Upper lobe of right lung (tissue), 1 donor: Measurements from ENCODE around the gene JAZF1. TPM values are rescaled to one million over a fixed set of nuclear protein-coding genes. Genes with fewer than 3 reads are reported as not detected.

ENCODE experiments used
- ATAC-seq: fragments of 200-7000 bp; cut with Tn5 transposase; one replicate; pipeline ENCODE4 v1.9.1; 2020; ENCODE audit warnings: mild to moderate bottlenecking, moderate library complexity
- DNase-seq: peaks from one replicate; pipeline ENCODE4 v3.0.0-alpha.2; 2020
- H3K27ac ChIP-seq: fragments of 200-600 bp; one replicate; pipeline ENCODE4 v1.8.0; 2022
- H3K27me3 ChIP-seq: fragments of 200-600 bp; one replicate; pipeline ENCODE4 v1.8.0; 2022; ENCODE audit warnings: mild to moderate bottlenecking
- H3K36me3 ChIP-seq: fragments of 200-600 bp; one replicate; pipeline ENCODE4 v1.8.0; 2022
- H3K4me1 ChIP-seq: fragments of 200-600 bp; one replicate; pipeline ENCODE4 v1.8.0; 2022
- H3K4me3 ChIP-seq: fragments of 200-600 bp; one replicate; pipeline ENCODE4 v1.8.0; 2022; ENCODE audit warnings: mild to moderate bottlenecking
- H3K9me3 ChIP-seq: fragments of 200-600 bp; one replicate; pipeline ENCODE4 v1.8.0; 2022
- CTCF ChIP-seq: fragments of 200-600 bp; IDR thresholded peaks from one replicate; pipeline ENCODE4 v1.8.0; 2022; ENCODE audit warnings: antibody characterized with exemption
- intact Hi-C: fragments of 100-400 bp; cut with DNase I; formaldehyde crosslinking; loops from one replicate; pipeline ENCODE4 v1.11.0; 2022
- total RNA-seq: library from RNA; stranded (reverse); fragmentation: NEBNext Ultra II Directional; extraction: Animal tissue kit (Norgen Biotek cat#: 25700); gene quantifications from one replicate; pipeline ENCODE4 v1.2.1, GENCODE V29; 2021
- donor health status: DM: no; HTN: yes; CAD: no; lungs with severe emphysema.

Gene JAZF1
- total RNA-seq, 1 donor from 2014 or later, result 20.6 TPM

GRCh38 chr7:28208506-28208905 lies 27.9 kb upstream of the JAZF1 start:
- Histone ChIP-seq H3K4me3 (no peak overlapping the region), H3K9me3 (no peaks in the 10 kb centered on the region), H3K36me3 (no peaks in the 10 kb centered on the region), H3K4me1 (no peaks in the 10 kb centered on the region), H3K27me3 (no peaks in the 10 kb centered on the region), H3K27ac (no peak overlapping the region)
- intact Hi-C loops, result no loop called here
- no peak for DNase-seq
- ATAC-seq, result no peak
- TF ChIP-seq CTCF, result no peak

- intact Hi-C loops, result no loop called here
Measured at GRCh38 chr7:28207486-28208158, 27.0 kb upstream of the JAZF1 start.

GRCh38 chr7:28205506-28205905 lies 24.9 kb upstream of the JAZF1 start:
- intact Hi-C loops, result no loop called here
- Histone ChIP-seq H3K36me3 (no peaks in the 10 kb centered on the region), H3K9me3 (no peaks in the 10 kb centered on the region), H3K27ac (no peak overlapping the region), H3K4me3 (no peak overlapping the region), H3K27me3 (no peaks in the 10 kb centered on the region), H3K4me1 (no peaks in the 10 kb centered on the region)
- DNase-seq (no peak), ATAC-seq (no peak)
- no peak for TF ChIP-seq CTCF

More at GRCh38 chr7:28207486-28208158, 27.0 kb upstream of the JAZF1 start:
- H3K4me3 ChIP-seq, result no peak overlapping the region
- ATAC-seq, result no peak
- no peaks in the 10 kb centered on the region for H3K9me3 ChIP-seq
- TF ChIP-seq CTCF, result no peak
- DNase-seq, result no peak
- no peaks in the 10 kb centered on the region for H3K27me3 ChIP-seq
- H3K27ac ChIP-seq, result no peak overlapping the region
- H3K36me3 ChIP-seq, result no peaks in the 10 kb centered on the region
- H3K4me1 ChIP-seq, result no peaks in the 10 kb centered on the region

GRCh38 chr7:28203508-28204240 lies 23.1 kb upstream of the JAZF1 start:
- ATAC-seq, result no peak
- Histone ChIP-seq H3K27me3 (no peaks in the 10 kb centered on the region), H3K27ac (no peak overlapping the region), H3K9me3 (no peaks in the 10 kb centered on the region), H3K4me1 (no peaks in the 10 kb centered on the region), H3K36me3 (no peaks in the 10 kb centered on the region), H3K4me3 (no peak overlapping the region)
- intact Hi-C loops, result no loop called here
- TF ChIP-seq CTCF, result no peak
- DNase-seq, result no peak

- no peak for DNase-seq
- H3K4me3 ChIP-seq, result no peak overlapping the region
- ATAC-seq, result no peak
- intact Hi-C loops, result no loop called here
- H3K27me3 ChIP-seq, result no peaks in the 10 kb centered on the region
- no peak overlapping the region for H3K27ac ChIP-seq
- H3K36me3 ChIP-seq, result no peaks in the 10 kb centered on the region
- TF ChIP-seq CTCF, result no peak
- H3K4me1 ChIP-seq, result no peaks in the 10 kb centered on the region
- H3K9me3 ChIP-seq, result no peaks in the 10 kb centered on the region
Measured at GRCh38 chr7:28202222-28202621, 21.6 kb upstream of the JAZF1 start.
